ENCODE results near the gene ZSCAN9.

DNA sequence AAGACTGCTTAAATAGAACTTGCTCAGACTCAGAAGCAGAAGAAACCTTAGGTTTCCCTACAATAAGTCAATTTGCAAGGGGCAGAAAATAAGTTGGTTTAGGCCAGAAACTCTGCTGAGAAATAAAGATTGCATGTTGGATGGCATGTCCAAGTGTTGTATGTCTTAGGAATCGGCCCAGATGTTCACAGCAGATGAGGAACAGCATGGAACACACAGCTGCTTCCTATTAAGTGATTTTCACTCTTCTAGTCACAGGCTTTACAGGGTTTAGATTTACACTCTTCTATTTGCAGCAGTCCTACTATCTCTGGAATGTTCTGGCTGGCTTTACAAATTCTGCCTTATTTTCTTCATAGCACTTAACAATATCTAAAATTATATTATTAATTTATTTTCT is 23.8 kb downstream of the ZSCAN9 start:
- TF ChIP-seq, protein P1, sequence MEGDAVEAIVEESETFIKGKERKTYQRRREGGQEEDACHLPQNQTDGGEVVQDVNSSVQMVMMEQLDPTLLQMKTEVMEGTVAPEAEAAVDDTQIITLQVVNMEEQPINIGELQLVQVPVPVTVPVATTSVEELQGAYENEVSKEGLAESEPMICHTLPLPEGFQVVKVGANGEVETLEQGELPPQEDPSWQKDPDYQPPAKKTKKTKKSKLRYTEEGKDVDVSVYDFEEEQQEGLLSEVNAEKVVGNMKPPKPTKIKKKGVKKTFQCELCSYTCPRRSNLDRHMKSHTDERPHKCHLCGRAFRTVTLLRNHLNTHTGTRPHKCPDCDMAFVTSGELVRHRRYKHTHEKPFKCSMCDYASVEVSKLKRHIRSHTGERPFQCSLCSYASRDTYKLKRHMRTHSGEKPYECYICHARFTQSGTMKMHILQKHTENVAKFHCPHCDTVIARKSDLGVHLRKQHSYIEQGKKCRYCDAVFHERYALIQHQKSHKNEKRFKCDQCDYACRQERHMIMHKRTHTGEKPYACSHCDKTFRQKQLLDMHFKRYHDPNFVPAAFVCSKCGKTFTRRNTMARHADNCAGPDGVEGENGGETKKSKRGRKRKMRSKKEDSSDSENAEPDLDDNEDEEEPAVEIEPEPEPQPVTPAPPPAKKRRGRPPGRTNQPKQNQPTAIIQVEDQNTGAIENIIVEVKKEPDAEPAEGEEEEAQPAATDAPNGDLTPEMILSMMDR (IDR thresholded peaks at IDR 0.05) = no peak
- TF ChIP-seq POLR2A (IDR thresholded peaks at IDR 0.05) = no peak

Measured in testis (tissue), 2 donors.